ENCODE results near the gene NDUFA7.

- TF ChIP-seq EZH2 (IDR thresholded peaks at IDR 0.05; ENCODE audit: borderline replicate concordance, insufficient read depth, low read depth, low read length, poor library complexity, severe bottlenecking) (no peak), CTCF (IDR thresholded peaks at IDR 0.05) (no peak)
Measured at GRCh38 chr19:8261881-8262280, 59.3 kb downstream of the NDUFA7 start.
